Caco-2 (cell line): ENCODE measurements around the gene EPB41L4B. TPM values are rescaled to one million over a fixed set of nuclear protein-coding genes. Genes with fewer than 3 reads are reported as not detected.
"Not testable (repeated sequence)": the region's sequence is repeated elsewhere in the genome, so short reads cannot be mapped to it uniquely, and the experiment has no call there.

Experiments
- BruUV-seq: library from RNA; stranded (reverse); fragments of 400-500 nt; replicated peaks from 2 replicates; lab custom pipeline; 2021; lab: Mats Ljungman, UMichigan
- CTCF ChIA-PET: fragments of 300-600 bp; sonication (Branson Sonifier 250); formaldehyde crosslinking; loops from one replicate; lab custom pipeline; 2022; ENCODE audit warnings: antibody characterized with exemption; lab: Charles Lee
- POLR2A ChIA-PET: fragments of 300-600 bp; sonication (Branson Sonifier 250); formaldehyde crosslinking; loops from one replicate; lab custom pipeline; 2022; ENCODE audit warnings: antibody characterized with exemption; lab: Charles Lee
- DNase-seq, 2 experiments: peaks; one replicate each; pipeline versions ENCODE4 v3.0.0 to v3.0.0-alpha.2; 2020 to 2022
- H3K27me3 ChIP-seq: replicated peaks from 2 replicates; pipeline ENCODE4 v1.6.0; 2011; ENCODE audit warnings: low read length; ENCODE audit not compliant: control insufficient read depth, insufficient read depth
- H3K36me3 ChIP-seq: 2 replicates; pipeline ENCODE4 v1.5.1; 2011; ENCODE audit warnings: low read length; ENCODE audit not compliant: control insufficient read depth, insufficient read depth
- H3K4me1 ChIP-seq: fragments of 250-450 bp; sonication (Bioruptor Pico); 2 replicates; pipeline ENCODE4 v1.5.1; 2020; ENCODE audit warnings: mild to moderate bottlenecking
- H3K4me3 ChIP-seq: 2 replicates; pipeline ENCODE4 v1.5.1; 2011; ENCODE audit warnings: low read depth, mild to moderate bottlenecking, control low read depth, low read length
- H3K9me3 ChIP-seq: fragments of 250-450 bp; sonication (Bioruptor Pico); 2 replicates; pipeline ENCODE4 v1.5.1; 2020; ENCODE audit warnings: mild to moderate bottlenecking, moderate library complexity
- H3K27ac Mint-ChIP-seq: one replicate; pipeline ENCODE4 v1.8.0; 2022; ENCODE audit warnings: mixed read lengths; ENCODE audit not compliant: unreplicated experiment
- H3K27me3 Mint-ChIP-seq: one replicate; pipeline ENCODE4 v1.8.0; 2022; ENCODE audit warnings: mixed read lengths; ENCODE audit not compliant: insufficient read depth, unreplicated experiment
- H3K36me3 Mint-ChIP-seq: one replicate; pipeline ENCODE4 v1.8.0; 2022; ENCODE audit warnings: mild to moderate bottlenecking, mixed read lengths; ENCODE audit not compliant: insufficient read depth, unreplicated experiment
- H3K4me1 Mint-ChIP-seq: one replicate; pipeline ENCODE4 v1.8.0; 2022; ENCODE audit warnings: low read depth, mixed read lengths; ENCODE audit not compliant: unreplicated experiment
- H3K4me3 Mint-ChIP-seq: one replicate; pipeline ENCODE4 v1.8.0; 2022; ENCODE audit warnings: mild to moderate bottlenecking, moderate library complexity, mixed read lengths; ENCODE audit not compliant: unreplicated experiment
- H3K9me3 Mint-ChIP-seq: one replicate; pipeline ENCODE4 v1.8.0; 2022; ENCODE audit warnings: mixed read lengths; ENCODE audit not compliant: unreplicated experiment
- CTCF ChIP-seq, 2 experiments: fragments of 200-600 bp in 1 of 2; IDR thresholded peaks; 1 replicate in 1 of 2; 2 replicates in 1 of 2; pipeline versions ENCODE4 v1.5.1 to v1.8.0; 2011 to 2022; ENCODE audit warnings: antibody characterized with exemption in 1 of 2, control low read depth in 1 of 2, inconsistent platforms in 1 of 2, low read depth in 1 of 2, low read length in 1 of 2, mild to moderate bottlenecking in 1 of 2, moderate library complexity in 1 of 2; ENCODE audit not compliant: insufficient read depth in 1 of 2, severe bottlenecking in 1 of 2, unreplicated experiment in 1 of 2
- intact Hi-C: fragments of 100-400 bp; cut with micrococcal nuclease; formaldehyde crosslinking; loops from one replicate; pipeline ENCODE4 v1.10.0; 2022; ENCODE audit not compliant: unreplicated experiment
- total RNA-seq: library from RNA; stranded (reverse); gene quantifications from 2 replicates; pipeline ENCODE4 v1.2.3, GENCODE V29; 2022

EPB41L4B gene
- total RNA-seq, 1 experiment from 2014 or later = 16.3 TPM

DNA sequence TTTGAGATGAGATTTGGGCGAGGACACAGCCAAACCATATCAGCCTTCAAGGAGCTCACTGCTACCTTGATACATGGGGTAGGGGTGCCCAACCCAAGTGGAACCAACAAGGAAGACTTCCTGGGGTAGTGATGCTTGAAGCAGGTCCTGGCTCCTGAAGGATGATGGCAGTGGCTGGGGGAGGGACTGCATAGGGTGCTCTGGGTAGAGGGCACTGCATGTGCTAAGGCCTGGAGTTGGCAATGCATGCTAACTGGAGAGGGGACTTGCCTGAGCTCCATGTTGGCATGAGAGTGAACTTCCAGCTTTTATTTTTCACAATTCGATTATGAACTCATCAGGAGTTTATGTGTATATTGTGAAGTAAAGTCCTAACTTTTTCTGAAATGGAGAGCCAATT is 95.2 kb downstream of the EPB41L4B start:
- intact Hi-C loops = no loop called here
- ChIA-PET POLR2A (no interaction called here), CTCF (no interaction called here)
- Histone ChIP-seq H3K4me1 (peaks cover 9% of the 10 kb centered on the region; the same call in 1 of the 2 replicates), H3K27me3 (no peaks in the 10 kb centered on the region), H3K36me3 (no peaks in the 10 kb centered on the region), H3K4me3 (no peak overlapping the region), H3K9me3 (no peaks in the 10 kb centered on the region)
- Mint-ChIP-seq H3K36me3 (no peaks in the 10 kb centered on the region), H3K4me1 (peaks cover 7% of the 10 kb centered on the region), H3K9me3 (no peaks in the 10 kb centered on the region), H3K27ac (no peak overlapping the region), H3K27me3 (no peaks in the 10 kb centered on the region), H3K4me3 (no peak overlapping the region)
- BruUV-seq = no TSS peak
- TF ChIP-seq CTCF (IDR thresholded peaks at IDR 0.05; ENCODE audit: insufficient read depth in 1 of 2, low read depth in 1 of 2, low read length in 1 of 2, severe bottlenecking in 1 of 2, unreplicated experiment in 1 of 2) = no peak
- no peak for DNase-seq

DNA sequence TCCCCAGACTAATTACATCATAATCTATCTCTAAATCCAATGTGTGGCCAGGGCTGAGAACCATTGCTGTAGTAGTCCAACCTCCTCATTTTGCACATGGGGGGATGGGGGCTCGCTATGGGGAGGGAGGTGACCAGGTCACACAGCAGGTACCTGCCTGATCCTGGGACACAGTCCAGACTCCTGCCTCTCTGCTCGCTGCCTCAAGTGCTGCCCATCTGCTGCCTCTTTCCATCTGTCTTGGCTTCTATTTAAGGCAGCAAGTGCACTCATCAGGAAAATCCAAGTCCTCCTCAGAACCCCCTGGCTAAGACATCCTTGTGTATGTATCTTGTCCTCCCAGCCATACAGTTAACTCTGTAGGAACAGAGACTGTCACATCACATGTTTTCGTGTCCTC is 96.1 kb downstream of the EPB41L4B start:
- ChIA-PET CTCF (no interaction called here), POLR2A (no interaction called here)
- Mint-ChIP-seq H3K4me3 (no peak overlapping the region), H3K36me3 (no peaks in the 10 kb centered on the region), H3K27me3 (no peaks in the 10 kb centered on the region), H3K4me1 (peaks cover 7% of the 10 kb centered on the region), H3K27ac (no peak overlapping the region), H3K9me3 (no peaks in the 10 kb centered on the region)
- TF ChIP-seq CTCF (IDR thresholded peaks at IDR 0.05; ENCODE audit: insufficient read depth in 1 of 2, low read depth in 1 of 2, low read length in 1 of 2, severe bottlenecking in 1 of 2, unreplicated experiment in 1 of 2) = no peak
- Histone ChIP-seq H3K9me3 (no peaks in the 10 kb centered on the region), H3K36me3 (no peaks in the 10 kb centered on the region), H3K4me3 (no peak overlapping the region), H3K27me3 (no peaks in the 10 kb centered on the region), H3K4me1 (peaks cover 9% of the 10 kb centered on the region; the same call in 1 of the 2 replicates)
- BruUV-seq = no TSS peak
- intact Hi-C loops = no loop called here
- DNase-seq = no peak

GRCh38 chr9:109218242-109218641 is 102.6 kb downstream of the EPB41L4B start:
- intact Hi-C loops, H3K36me3 Mint-ChIP-seq, CTCF ChIA-PET, H3K4me3 Mint-ChIP-seq, H3K4me1 Mint-ChIP-seq, H3K36me3 ChIP-seq, BruUV-seq, H3K9me3 Mint-ChIP-seq, H3K4me3 ChIP-seq, H3K27me3 Mint-ChIP-seq, H3K4me1 ChIP-seq, H3K27me3 ChIP-seq, H3K27ac Mint-ChIP-seq, DNase-seq, POLR2A ChIA-PET, H3K9me3 ChIP-seq: not testable (repeated sequence)

- no peaks in the 10 kb centered on the region for H3K9me3 Mint-ChIP-seq
- no peaks in the 10 kb centered on the region for H3K4me1 Mint-ChIP-seq
- CTCF ChIA-PET = no interaction called here
- Histone ChIP-seq H3K9me3 (no peaks in the 10 kb centered on the region), H3K4me3 (no peak overlapping the region), H3K36me3 (no peaks in the 10 kb centered on the region), H3K4me1 (no peaks in the 10 kb centered on the region), H3K27me3 (no peaks in the 10 kb centered on the region)
- H3K4me3 Mint-ChIP-seq = no peak overlapping the region
- intact Hi-C loops = no loop called here
- no peak overlapping the region for H3K27ac Mint-ChIP-seq
- no peak for TF ChIP-seq CTCF (IDR thresholded peaks at IDR 0.05; ENCODE audit: insufficient read depth in 1 of 2, low read depth in 1 of 2, low read length in 1 of 2, severe bottlenecking in 1 of 2, unreplicated experiment in 1 of 2)
- H3K27me3 Mint-ChIP-seq = peaks cover 5% of the 10 kb centered on the region
- H3K36me3 Mint-ChIP-seq = no peaks in the 10 kb centered on the region
- no TSS peak for BruUV-seq
- POLR2A ChIA-PET = no interaction called here
- DNase-seq = no peak
Observed at GRCh38 chr9:109214414-109214813, 106.4 kb downstream of the EPB41L4B start.
